ENCODE data around the gene CYB5R3.

- TF ChIP-seq MYC (IDR thresholded peaks at IDR 0.05; ENCODE audit: low read depth, low read length) (no peak), POLR2AphosphoS5 (IDR thresholded peaks at IDR 0.05; ENCODE audit: insufficient read depth, low read depth, low read length) (no peak), CTCF (IDR thresholded peaks at IDR 0.05; ENCODE audit: extremely low read depth in 1 of 2, insufficient read depth in 1 of 2, low read depth in 1 of 2, low read length in 2 of 2) (no peak), POLR2A (IDR thresholded peaks at IDR 0.05; ENCODE audit: low read depth, low read length) (no peak), JUN (IDR thresholded peaks at IDR 0.05; ENCODE audit: borderline replicate concordance, insufficient read depth, insufficient read length, low read depth) (no peak), EZH2 (IDR thresholded peaks at IDR 0.05; ENCODE audit: borderline replicate concordance, low read depth, low read length, severe bottlenecking) (no peak)
Measured at GRCh38 chr22:42664976-42665831, 16.0 kb upstream of the CYB5R3 start.

All from endothelial cell of umbilical vein (primary cell).